Activated B cell treated with CpG ODN at 0.5 μM for 24 hours (primary cell): ENCODE results near the gene PMVK. TPM values are rescaled to one million over a fixed set of nuclear protein-coding genes. Genes with fewer than 3 reads are reported as not detected.

Experiments used
- ATAC-seq: fragments of 200-7000 bp; cut with Tn5 transposase; one replicate; pipeline ENCODE4 v1.10.0; 2021; ENCODE audit warnings: low read depth, mild to moderate bottlenecking, moderate library complexity
- CTCF ChIA-PET: fragments of 350-600 bp; sonication (Branson Sonifier 250); formaldehyde crosslinking; loops from one replicate; lab custom pipeline; 2021; ENCODE audit warnings: antibody characterized with exemption; lab: Charles Lee
- POLR2A ChIA-PET: fragments of 350-600 bp; sonication (Branson Sonifier 250); formaldehyde crosslinking; loops from one replicate; lab custom pipeline; 2021; ENCODE audit warnings: antibody characterized with exemption; lab: Charles Lee
- DNase-seq: peaks from one replicate; pipeline ENCODE4 v3.0.0; 2022
- H3K27ac Mint-ChIP-seq: one replicate; pipeline ENCODE4 v1.8.0; 2020; ENCODE audit warnings: mixed read lengths
- H3K27me3 Mint-ChIP-seq: one replicate; pipeline ENCODE4 v1.8.0; 2021; ENCODE audit warnings: mixed read lengths
- H3K36me3 Mint-ChIP-seq: one replicate; pipeline ENCODE4 v1.8.0; 2021; ENCODE audit warnings: low read depth, mixed read lengths
- H3K4me1 Mint-ChIP-seq: one replicate; pipeline ENCODE4 v1.8.0; 2021; ENCODE audit warnings: mixed read lengths
- H3K4me3 Mint-ChIP-seq: one replicate; pipeline ENCODE4 v1.8.0; 2020; ENCODE audit warnings: mild to moderate bottlenecking, mixed read lengths
- H3K9me3 Mint-ChIP-seq: one replicate; pipeline ENCODE4 v1.8.0; 2020; ENCODE audit warnings: mixed read lengths
- CTCF ChIP-seq: fragments of 200-600 bp; IDR thresholded peaks from one replicate; pipeline ENCODE4 v1.8.0; 2022; ENCODE audit warnings: antibody characterized with exemption, mild to moderate bottlenecking
- intact Hi-C: fragments of 100-400 bp; cut with micrococcal nuclease; formaldehyde crosslinking; loops from one replicate; pipeline ENCODE4 v1.15.1; 2024
- total RNA-seq: library from RNA; stranded (reverse); gene quantifications from 2 replicates; pipeline ENCODE4 v1.2.3, GENCODE V29; 2022

PMVK gene
- total RNA-seq, 1 donor from 2014 or later = 24.6 TPM

DNA sequence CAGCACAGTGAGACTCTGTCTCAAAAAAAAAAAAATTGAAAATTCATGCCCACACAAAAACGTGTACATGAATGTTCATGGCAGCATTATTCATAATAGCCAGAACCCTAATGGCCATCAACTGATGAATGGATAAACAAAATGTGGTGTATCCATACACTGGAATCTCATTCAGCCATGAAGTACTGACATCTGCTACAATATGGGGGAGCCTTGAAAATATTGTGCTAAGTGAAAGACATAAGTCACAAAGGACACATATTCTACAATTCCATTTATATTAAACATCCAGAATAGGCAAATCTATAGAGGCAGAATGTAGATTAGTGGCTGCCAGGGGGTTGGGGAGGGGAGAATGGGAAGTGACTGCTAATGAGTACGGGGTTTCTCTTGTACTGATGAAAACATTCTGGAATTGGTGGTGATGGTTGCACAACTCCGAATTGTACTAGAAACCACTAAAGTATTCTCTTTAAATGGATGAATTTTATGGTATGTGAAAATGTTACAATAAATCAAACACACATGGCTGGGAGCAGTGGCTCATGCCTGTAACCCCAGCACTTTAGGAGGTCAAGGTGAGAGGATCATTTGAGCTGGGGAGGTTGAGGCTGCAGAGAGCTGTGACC, 33.5 kb downstream of the PMVK start:
- H3K4me1 Mint-ChIP-seq = no peaks in the 10 kb centered on the region
- H3K27ac Mint-ChIP-seq = no peak overlapping the region
- H3K4me3 Mint-ChIP-seq = no peak overlapping the region
- H3K27me3 Mint-ChIP-seq = no peaks in the 10 kb centered on the region
- no peaks in the 10 kb centered on the region for H3K36me3 Mint-ChIP-seq
- no peaks in the 10 kb centered on the region for H3K9me3 Mint-ChIP-seq
- TF ChIP-seq CTCF = no peak
- intact Hi-C loops = no loop called here
- CTCF ChIA-PET = no interaction called here
- POLR2A ChIA-PET = no interaction called here
- ATAC-seq (no peak), DNase-seq (no peak)

DNA sequence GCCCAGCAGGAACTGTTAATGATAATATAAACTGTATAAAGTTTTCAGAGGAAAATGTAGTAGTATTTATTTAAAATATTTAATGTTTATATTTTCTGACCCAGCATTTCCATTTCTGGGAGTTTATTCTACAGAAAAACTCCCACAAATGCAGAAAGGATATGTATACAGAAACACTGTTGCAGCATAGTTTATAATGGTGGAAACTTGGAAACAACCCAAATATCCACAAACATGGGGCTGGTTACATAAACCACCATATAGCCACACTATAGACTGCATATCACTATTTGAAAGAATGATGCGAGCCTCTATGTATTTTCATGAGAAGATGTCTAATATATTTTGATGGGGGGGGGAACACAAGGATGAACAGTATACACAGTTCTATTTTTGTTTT, 34.9 kb downstream of the PMVK start:
- no peaks in the 10 kb centered on the region for H3K4me1 Mint-ChIP-seq
- no peak overlapping the region for H3K27ac Mint-ChIP-seq
- intact Hi-C loops = no loop called here
- TF ChIP-seq CTCF = no peak
- no peaks in the 10 kb centered on the region for H3K9me3 Mint-ChIP-seq
- ChIA-PET CTCF (no interaction called here), POLR2A (no interaction called here)
- ATAC-seq = no peak
- no peak for DNase-seq
- H3K36me3 Mint-ChIP-seq = no peaks in the 10 kb centered on the region
- H3K4me3 Mint-ChIP-seq = no peak overlapping the region
- H3K27me3 Mint-ChIP-seq = no peaks in the 10 kb centered on the region

DNA sequence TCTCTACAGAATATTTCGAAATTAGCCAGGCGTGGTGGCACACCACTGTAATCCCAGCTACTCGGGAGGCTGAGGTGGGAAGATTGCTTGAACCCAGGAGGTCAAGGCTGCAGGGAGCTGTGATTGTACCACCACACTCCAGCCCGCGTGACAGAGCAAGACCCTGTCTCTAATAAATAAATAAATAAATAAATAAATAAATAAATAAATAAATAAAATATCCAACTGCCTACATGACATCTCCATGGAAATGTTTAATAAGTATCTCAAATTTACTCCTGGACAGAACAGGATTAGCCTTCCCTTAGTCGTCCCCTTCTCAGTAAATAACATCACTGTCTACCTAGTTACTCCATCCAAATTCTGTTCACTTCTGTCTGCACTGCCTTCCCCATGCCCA, 37.5 kb downstream of the PMVK start:
- Mint-ChIP-seq H3K27ac (no peak overlapping the region), H3K27me3 (no peaks in the 10 kb centered on the region), H3K4me1 (no peaks in the 10 kb centered on the region), H3K9me3 (no peaks in the 10 kb centered on the region), H3K4me3 (no peak overlapping the region), H3K36me3 (no peaks in the 10 kb centered on the region)
- DNase-seq = no peak
- TF ChIP-seq CTCF = no peak
- intact Hi-C loops = no loop called here
- POLR2A ChIA-PET = no interaction called here
- CTCF ChIA-PET = no interaction called here
- no peak for ATAC-seq

DNA sequence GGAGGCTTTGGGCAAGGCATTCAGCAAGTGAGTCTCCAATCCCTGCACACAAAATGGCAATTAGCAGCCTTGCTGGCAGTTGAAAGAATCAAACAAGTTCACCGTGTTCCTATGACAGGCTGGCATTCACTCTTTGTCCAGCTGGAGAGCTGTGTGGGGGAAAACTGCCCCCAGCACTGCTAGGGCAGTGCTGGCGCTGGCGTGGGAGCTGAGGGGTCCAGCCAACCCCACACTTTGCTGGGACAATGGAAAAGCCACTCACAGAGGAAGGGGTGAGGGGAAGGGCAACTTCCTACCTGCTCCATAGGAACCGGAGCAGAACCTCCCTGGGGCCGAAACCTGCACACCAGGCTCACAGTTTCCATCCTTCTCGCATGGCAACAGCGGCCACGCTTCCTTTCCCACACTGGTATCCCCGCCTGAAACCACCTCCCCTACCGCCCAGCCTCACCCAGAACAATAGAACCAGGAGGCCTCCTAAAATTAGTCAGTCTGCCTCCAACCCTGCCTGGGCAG, 39.7 kb downstream of the PMVK start:
- Mint-ChIP-seq H3K9me3 (no peaks in the 10 kb centered on the region), H3K27ac (no peak overlapping the region), H3K27me3 (no peaks in the 10 kb centered on the region), H3K36me3 (no peaks in the 10 kb centered on the region), H3K4me3 (no peak overlapping the region), H3K4me1 (no peaks in the 10 kb centered on the region)
- no peak for ATAC-seq
- POLR2A ChIA-PET = no interaction called here
- CTCF ChIA-PET = no interaction called here
- intact Hi-C loops = no loop called here
- no peak for TF ChIP-seq CTCF
- no peak for DNase-seq

DNA sequence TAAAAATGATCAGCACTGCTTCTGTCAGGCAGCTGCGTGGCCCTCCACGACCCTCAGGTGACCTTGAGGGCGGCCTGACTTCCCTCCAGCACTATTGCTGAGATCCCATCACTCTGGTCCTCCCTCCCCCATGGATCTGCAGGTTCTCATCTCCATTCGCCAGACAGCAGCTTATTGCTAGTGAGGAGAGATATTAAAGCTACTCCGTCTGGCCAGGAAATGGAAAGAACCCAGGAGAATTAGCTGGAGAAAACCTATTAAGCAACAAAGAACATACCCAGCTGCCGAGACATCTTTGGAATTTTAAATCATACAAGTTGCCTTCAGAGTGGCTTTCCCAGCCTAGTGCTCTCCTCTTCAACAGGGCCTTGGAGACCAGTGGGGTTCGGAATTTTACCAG, 40.7 kb downstream of the PMVK start:
- ATAC-seq (no peak), DNase-seq (no peak)
- no peak overlapping the region for H3K4me3 Mint-ChIP-seq
- no peaks in the 10 kb centered on the region for H3K27me3 Mint-ChIP-seq
- no peaks in the 10 kb centered on the region for H3K4me1 Mint-ChIP-seq
- ChIA-PET CTCF (no interaction called here), POLR2A (no interaction called here)
- intact Hi-C loops = no loop called here
- no peak for TF ChIP-seq CTCF
- H3K9me3 Mint-ChIP-seq = no peaks in the 10 kb centered on the region
- H3K27ac Mint-ChIP-seq = no peak overlapping the region
- H3K36me3 Mint-ChIP-seq = no peaks in the 10 kb centered on the region
